SH-SY5Y (cell line): ENCODE measurements around the gene LSAMP.

Experiments used
- GATA2 ChIP-seq: IDR thresholded peaks from 2 replicates; pipeline ENCODE4 v1.6.1; 2011; ENCODE audit warnings: mild to moderate bottlenecking, low read depth, low read length
- GATA3 ChIP-seq: IDR thresholded peaks from 2 replicates; pipeline ENCODE4 v1.6.1; 2011; ENCODE audit warnings: low read depth, mild to moderate bottlenecking, low read length, moderate library complexity

DNA sequence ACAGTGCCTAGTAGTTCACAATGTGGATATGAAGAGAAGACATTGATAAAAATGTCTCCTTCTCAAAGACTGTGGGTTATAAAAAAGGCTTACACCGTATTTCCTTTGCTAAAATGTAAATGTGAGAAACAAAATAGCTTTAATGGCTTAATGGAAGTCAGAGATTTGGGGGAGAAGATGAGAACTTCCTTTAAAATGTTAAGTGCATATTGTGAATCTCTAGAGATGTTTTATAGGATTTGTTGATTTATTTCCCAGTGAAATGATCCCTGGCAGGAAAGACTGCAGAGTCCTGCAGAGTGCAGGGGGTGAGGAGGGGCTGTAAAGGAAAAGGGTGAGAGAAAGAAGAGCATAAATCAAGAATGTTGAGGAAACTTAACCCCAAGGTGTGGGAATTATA, 516.9 kb downstream of the LSAMP start:
- TF ChIP-seq GATA2 (no peak), GATA3 (no peak)
